Right lobe of liver (tissue), 4 donors: Measurements from ENCODE around the gene STK31.

Experiments used
- POLR2A ChIP-seq: fragments of 450-650 bp; IDR thresholded peaks from one replicate; pipeline ENCODE4 v1.6.1; 2017; ENCODE audit warnings: antibody characterized with exemption, mild to moderate bottlenecking
- TF ChIP-seq, protein P1 (sequence below), 4 donors: fragments of 200-600 bp in 3 of 4; fragments of 450-650 bp in 1 of 4; IDR thresholded peaks; one replicate each; pipeline versions ENCODE4 v1.5.1 to v1.8.0; 2016 to 2022; ENCODE audit warnings: antibody characterized with exemption in 4 of 4, mild to moderate bottlenecking in 2 of 4
- donor health status: DM: no; HTN: no; CAD: no.
- donor health status: DM: no; HTN: no; CAD: no.
- donor health status: DM: no; HTN: yes; CAD: no.

DNA sequence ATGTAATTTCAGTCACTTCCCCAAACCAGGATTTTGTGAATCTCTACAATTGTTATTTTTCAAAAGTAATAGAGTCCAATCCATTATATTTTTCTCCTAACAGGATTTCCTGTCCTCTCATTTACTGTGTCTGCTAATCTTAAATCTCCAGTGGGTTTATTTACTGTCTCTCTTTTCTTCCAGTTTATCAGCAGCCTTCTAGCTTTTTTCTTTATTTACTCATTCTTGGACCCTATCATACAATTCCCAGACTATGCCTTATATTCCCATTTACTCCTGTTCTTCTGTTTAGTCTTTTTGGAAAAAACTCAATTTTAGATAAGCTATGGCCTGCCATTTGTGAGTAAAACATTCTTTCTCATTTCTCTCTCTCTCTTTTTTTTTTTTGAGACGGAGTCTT lies 94.7 kb downstream of the STK31 start:
- TF ChIP-seq, protein P1, sequence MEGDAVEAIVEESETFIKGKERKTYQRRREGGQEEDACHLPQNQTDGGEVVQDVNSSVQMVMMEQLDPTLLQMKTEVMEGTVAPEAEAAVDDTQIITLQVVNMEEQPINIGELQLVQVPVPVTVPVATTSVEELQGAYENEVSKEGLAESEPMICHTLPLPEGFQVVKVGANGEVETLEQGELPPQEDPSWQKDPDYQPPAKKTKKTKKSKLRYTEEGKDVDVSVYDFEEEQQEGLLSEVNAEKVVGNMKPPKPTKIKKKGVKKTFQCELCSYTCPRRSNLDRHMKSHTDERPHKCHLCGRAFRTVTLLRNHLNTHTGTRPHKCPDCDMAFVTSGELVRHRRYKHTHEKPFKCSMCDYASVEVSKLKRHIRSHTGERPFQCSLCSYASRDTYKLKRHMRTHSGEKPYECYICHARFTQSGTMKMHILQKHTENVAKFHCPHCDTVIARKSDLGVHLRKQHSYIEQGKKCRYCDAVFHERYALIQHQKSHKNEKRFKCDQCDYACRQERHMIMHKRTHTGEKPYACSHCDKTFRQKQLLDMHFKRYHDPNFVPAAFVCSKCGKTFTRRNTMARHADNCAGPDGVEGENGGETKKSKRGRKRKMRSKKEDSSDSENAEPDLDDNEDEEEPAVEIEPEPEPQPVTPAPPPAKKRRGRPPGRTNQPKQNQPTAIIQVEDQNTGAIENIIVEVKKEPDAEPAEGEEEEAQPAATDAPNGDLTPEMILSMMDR (IDR thresholded peaks at IDR 0.05) = no peak
- no peak for TF ChIP-seq POLR2A
